Omental fat pad (tissue), 4 donors: ENCODE results near the gene ADAM22. TPM values are rescaled to one million over a fixed set of nuclear protein-coding genes. Genes with fewer than 3 reads are reported as not detected.

Experiments
- ATAC-seq: fragments of 150-250 bp; one replicate; pipeline ENCODE4 v1.9.1; 2016; ENCODE audit warnings: mild to moderate bottlenecking, moderate library complexity; ENCODE audit not compliant: low FRiP score
- DNase-seq: peaks from one replicate; pipeline ENCODE4 v3.0.0-alpha.2; 2019; ENCODE audit warnings: low spot score
- total RNA-seq, 4 donors: library from RNA; depleted of rRNA; stranded (reverse); fragments of >200 nt; gene quantifications; one replicate each; pipeline ENCODE4 v1.1.0, GENCODE V29; 2016
- TF ChIP-seq, protein P1 (sequence below), 3 donors: fragments of 450-650 bp; IDR thresholded peaks; one replicate each; pipeline ENCODE4 v1.5.1; 2016 to 2017; ENCODE audit warnings: antibody characterized with exemption in 3 of 3, mild to moderate bottlenecking in 3 of 3, moderate library complexity in 2 of 3

The ADAM22 gene
- total RNA-seq, 4 donors from 2014 or later, result 0.82 to 7.3 (median 3.4) TPM

DNA sequence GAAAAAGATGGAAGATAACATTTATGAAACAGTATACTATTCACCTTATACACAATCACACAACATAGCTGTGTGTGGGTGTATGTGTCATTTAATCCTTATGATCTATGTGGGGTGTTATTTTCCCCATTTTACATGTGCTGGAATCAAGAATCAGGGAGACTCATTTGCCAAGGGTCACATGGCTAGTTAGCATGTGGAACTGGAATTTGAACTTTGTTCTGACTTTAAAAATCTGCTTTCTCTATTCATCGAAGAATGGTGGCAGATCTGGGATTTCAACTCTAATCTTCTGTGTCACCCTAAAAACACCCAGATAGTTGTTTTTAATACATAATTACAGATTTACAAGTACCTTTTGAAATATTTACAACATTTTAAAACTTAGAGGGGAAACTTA, 65.2 kb downstream of the ADAM22 start:
- ATAC-seq (no peak), DNase-seq (no peak)
- TF ChIP-seq, protein P1, sequence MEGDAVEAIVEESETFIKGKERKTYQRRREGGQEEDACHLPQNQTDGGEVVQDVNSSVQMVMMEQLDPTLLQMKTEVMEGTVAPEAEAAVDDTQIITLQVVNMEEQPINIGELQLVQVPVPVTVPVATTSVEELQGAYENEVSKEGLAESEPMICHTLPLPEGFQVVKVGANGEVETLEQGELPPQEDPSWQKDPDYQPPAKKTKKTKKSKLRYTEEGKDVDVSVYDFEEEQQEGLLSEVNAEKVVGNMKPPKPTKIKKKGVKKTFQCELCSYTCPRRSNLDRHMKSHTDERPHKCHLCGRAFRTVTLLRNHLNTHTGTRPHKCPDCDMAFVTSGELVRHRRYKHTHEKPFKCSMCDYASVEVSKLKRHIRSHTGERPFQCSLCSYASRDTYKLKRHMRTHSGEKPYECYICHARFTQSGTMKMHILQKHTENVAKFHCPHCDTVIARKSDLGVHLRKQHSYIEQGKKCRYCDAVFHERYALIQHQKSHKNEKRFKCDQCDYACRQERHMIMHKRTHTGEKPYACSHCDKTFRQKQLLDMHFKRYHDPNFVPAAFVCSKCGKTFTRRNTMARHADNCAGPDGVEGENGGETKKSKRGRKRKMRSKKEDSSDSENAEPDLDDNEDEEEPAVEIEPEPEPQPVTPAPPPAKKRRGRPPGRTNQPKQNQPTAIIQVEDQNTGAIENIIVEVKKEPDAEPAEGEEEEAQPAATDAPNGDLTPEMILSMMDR (IDR thresholded peaks at IDR 0.05), result no peak

DNA sequence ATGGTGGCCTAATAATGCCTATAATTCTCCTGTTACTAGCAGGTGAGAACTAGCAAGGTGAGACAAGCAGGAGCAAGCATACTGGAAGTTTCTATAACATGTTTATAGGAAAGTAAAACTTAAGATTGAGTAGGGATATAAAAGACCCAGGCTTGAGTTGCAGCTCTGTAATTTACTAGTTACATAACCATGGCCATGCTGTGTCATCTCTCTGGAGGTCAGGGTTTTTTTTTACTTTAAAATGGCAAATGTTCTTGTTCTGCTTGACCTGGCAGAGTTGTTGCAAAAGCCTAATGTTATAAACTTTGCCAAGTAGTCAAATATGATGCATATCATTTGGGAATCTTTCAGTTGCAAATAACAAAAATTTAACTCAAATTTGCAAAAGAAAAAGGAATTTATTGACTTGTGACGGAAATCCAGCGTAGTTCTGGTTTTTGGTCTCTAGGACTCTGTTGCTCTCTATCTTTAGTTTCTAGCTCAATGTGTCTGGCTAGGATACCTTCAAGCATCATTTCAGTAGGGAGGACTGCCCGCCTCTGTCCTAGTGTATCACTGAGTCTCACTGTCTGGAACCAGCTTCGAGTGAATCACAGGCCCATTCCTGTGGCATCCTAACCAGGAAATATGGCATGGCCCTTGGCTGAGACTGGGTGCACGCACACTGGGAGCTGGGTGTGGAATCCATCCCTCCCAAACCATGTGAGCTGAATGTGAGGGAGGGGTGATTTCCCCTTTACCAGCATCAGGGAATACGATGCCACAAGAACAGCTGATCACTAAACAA, 67.9 kb downstream of the ADAM22 start:
- ATAC-seq (no peak), DNase-seq (no peak)
- TF ChIP-seq, protein P1 (IDR thresholded peaks at IDR 0.05), result no peak

DNA sequence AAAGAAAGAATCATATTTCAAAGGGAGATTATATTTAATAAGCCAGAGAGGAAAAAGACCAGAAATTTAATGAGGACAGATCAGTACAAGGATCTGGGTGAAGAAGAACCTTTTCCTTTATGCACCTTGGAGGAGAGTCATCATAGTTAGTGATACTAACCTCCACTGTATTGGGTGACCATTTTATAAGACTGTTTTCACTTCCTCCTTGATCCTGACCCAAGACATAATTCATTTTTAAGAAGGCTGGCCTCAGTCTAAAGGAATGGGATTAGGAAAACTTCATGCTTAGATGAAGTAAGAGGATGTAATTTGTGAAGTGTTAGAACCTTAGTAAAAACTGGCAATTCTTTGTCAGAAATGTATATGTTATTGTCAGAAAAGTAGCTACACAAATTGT, 68.6 kb downstream of the ADAM22 start:
- ATAC-seq, result no peak
- DNase-seq, result no peak
- TF ChIP-seq, protein P1 (IDR thresholded peaks at IDR 0.05), result no peak

DNA sequence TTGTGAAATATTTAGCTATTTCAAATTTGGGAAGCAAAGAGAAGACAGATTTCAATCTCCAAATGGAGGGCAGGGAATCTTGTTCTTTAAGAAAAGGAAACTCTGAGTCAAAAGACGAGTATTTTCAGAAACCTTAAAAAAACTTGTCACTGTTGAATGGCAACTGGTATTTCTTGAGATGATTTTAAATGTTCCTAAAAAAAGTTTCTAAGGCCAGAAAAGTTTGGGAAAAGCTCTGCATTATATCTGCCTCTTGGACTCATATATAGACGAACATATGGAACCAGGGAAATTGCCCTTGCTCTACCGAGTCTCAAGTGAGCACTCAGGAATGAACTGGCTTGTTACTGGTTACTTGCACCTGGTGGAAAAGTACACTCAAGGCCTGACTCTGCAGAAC, 69.5 kb downstream of the ADAM22 start:
- no peak for ATAC-seq
- DNase-seq, result no peak
- TF ChIP-seq, protein P1 (IDR thresholded peaks at IDR 0.05), result no peak

DNA sequence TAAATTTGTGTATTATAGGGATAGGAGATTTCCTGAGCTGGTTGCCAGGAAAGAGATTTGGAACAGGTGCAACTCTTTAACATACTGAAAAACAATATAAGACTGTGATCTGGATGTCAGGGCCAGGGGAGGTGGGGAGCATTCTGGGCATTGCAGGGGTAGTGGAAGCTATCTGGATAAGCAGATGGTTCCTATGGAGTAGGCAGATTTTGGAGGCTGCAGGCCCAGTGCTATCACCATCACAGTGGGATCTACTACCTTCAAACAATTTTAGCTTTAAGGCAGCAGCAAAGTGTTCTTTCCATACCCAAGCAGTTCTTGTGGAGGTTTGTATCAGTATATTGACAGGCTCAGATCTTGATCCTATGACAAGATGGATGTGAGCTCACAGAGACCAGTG, 71.1 kb downstream of the ADAM22 start:
- ATAC-seq (no peak), DNase-seq (no peak)
- TF ChIP-seq, protein P1 (IDR thresholded peaks at IDR 0.05), result no peak

DNA sequence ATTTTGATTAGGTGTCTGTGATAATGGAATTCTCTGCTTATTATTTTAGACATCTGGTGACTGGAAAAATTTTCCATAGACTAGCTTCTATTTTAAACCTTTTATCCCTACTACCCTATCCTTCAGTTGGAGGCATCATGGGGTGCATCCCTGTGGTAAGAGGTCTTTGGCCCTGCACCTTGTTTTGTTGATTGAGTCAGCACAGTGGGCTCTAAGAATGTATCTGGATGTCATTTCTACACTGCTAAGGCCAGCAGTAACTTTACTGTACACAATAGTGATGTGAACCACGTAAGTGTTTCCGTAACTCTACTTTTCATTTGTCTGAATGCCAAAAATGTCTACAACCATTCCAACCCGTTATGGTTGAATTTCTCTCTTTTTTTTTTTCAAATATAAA, 75.6 kb downstream of the ADAM22 start:
- no peak for DNase-seq
- TF ChIP-seq, protein P1 (IDR thresholded peaks at IDR 0.05), result no peak
- no peak for ATAC-seq

DNA sequence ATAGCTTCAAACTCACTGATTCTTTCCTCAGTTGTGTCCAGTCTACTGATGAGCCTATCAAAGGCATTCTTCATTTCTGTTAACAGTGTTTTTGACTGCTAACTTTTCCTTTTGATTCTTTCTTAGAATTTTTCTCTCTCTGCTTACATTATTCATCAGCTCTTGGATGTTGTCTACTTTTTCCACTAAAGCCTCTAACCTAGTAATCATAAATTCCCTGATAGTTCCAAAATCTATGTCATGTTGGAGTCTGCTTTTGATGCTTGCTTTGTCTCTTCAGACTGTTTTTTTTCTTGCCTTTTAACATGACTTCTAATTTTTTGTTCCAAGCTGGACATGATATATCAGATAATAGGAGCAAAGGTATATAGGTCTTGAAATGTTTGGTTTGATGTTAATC, 78.0 kb downstream of the ADAM22 start:
- ATAC-seq, result no peak
- DNase-seq, result no peak
- TF ChIP-seq, protein P1 (IDR thresholded peaks at IDR 0.05), result no peak
